H9 (cell line): ENCODE data around the gene GORASP1. TPM values are rescaled to one million over a fixed set of nuclear protein-coding genes. Genes with fewer than 3 reads are reported as not detected.

Source experiments
- DNase-seq: peaks from one replicate; pipeline ENCODE4 v3.0.0-alpha.2; 2017
- H2AFZ ChIP-seq: one replicate; pipeline ENCODE4 v1.6.1; 2013; ENCODE audit warnings: mild to moderate bottlenecking, low read length, control low read depth, moderate library complexity
- H2AK5ac ChIP-seq: 2 replicates; pipeline ENCODE4 v1.6.1; 2013; ENCODE audit warnings: low read length, control low read depth, mixed read lengths; ENCODE audit not compliant: insufficient read length
- H2BK120ac ChIP-seq: one replicate; pipeline ENCODE4 v1.6.1; 2013; ENCODE audit warnings: low read depth, mild to moderate bottlenecking, low read length, control low read depth, inconsistent platforms; ENCODE audit not compliant: poor library complexity, severe bottlenecking
- H2BK12ac ChIP-seq: 2 replicates; pipeline ENCODE4 v1.6.1; 2013; ENCODE audit warnings: low read length, control low read depth, mixed read lengths, low read depth; ENCODE audit not compliant: insufficient read length
- H2BK15ac ChIP-seq: 2 replicates; pipeline ENCODE4 v1.6.1; 2013; ENCODE audit warnings: low read depth, low read length, control low read depth
- H2BK20ac ChIP-seq: one replicate; pipeline ENCODE4 v1.6.1; 2013; ENCODE audit warnings: low read depth, mild to moderate bottlenecking, low read length, control low read depth, inconsistent platforms; ENCODE audit not compliant: poor library complexity, severe bottlenecking
- H2BK5ac ChIP-seq: 2 replicates; pipeline ENCODE4 v1.6.1; 2013; ENCODE audit warnings: low read length, control low read depth, mixed read lengths; ENCODE audit not compliant: insufficient read length
- H3K14ac ChIP-seq: 2 replicates; pipeline ENCODE4 v1.6.1; 2013; ENCODE audit warnings: low read length, control low read depth; ENCODE audit not compliant: insufficient read depth
- H3K18ac ChIP-seq: 2 replicates; pipeline ENCODE4 v1.6.1; 2013; ENCODE audit warnings: low read depth, mild to moderate bottlenecking, mixed read lengths, low read length, control low read depth; ENCODE audit not compliant: insufficient read length
- H3K23ac ChIP-seq: 2 replicates; pipeline ENCODE4 v1.6.1; 2013; ENCODE audit warnings: low read length, control low read depth, mixed read lengths, low read depth; ENCODE audit not compliant: insufficient read length
- H3K23me2 ChIP-seq: 2 replicates; pipeline ENCODE4 v1.6.1; 2013; ENCODE audit warnings: low read depth, mild to moderate bottlenecking, mixed read lengths, low read length, control low read depth; ENCODE audit not compliant: insufficient read length, poor library complexity, severe bottlenecking
- H3K27ac ChIP-seq: 2 replicates; pipeline ENCODE4 v1.5.1; 2013; ENCODE audit warnings: low read length, control low read depth, mixed read lengths, low read depth; ENCODE audit not compliant: insufficient read length
- H3K27me3 ChIP-seq: 2 replicates; pipeline ENCODE4 v1.6.1; 2013; ENCODE audit warnings: low read length, control low read depth, inconsistent platforms; ENCODE audit not compliant: insufficient read depth
- H3K4ac ChIP-seq: 2 replicates; pipeline ENCODE4 v1.6.1; 2013; ENCODE audit warnings: low read depth, mild to moderate bottlenecking, control low read depth, inconsistent platforms, low read length, moderate library complexity
- H3K4me1 ChIP-seq: 2 replicates; pipeline ENCODE4 v1.6.1; 2013; ENCODE audit warnings: low read length, control low read depth, inconsistent platforms; ENCODE audit not compliant: insufficient read depth
- H3K4me2 ChIP-seq: 2 replicates; pipeline ENCODE4 v1.6.1; 2013; ENCODE audit warnings: low read length, control low read depth, mixed read lengths; ENCODE audit not compliant: insufficient read length, insufficient read depth
- H3K56ac ChIP-seq: 2 replicates; pipeline ENCODE4 v1.6.1; 2013; ENCODE audit warnings: low read depth, mild to moderate bottlenecking, mixed read lengths, low read length, control low read depth; ENCODE audit not compliant: insufficient read length
- H3K79me1 ChIP-seq: 2 replicates; pipeline ENCODE4 v1.6.1; 2013; ENCODE audit warnings: low read depth, mild to moderate bottlenecking, moderate library complexity, low read length, control low read depth, inconsistent platforms; ENCODE audit not compliant: insufficient read depth, poor library complexity, severe bottlenecking
- H3K79me2 ChIP-seq: 2 replicates; pipeline ENCODE4 v1.6.1; 2013; ENCODE audit warnings: low read length, control low read depth, inconsistent platforms; ENCODE audit not compliant: insufficient read depth
- H3K9ac ChIP-seq: 2 replicates; pipeline ENCODE4 v1.6.1; 2013; ENCODE audit warnings: low read length, control low read depth, mixed read lengths; ENCODE audit not compliant: insufficient read length; ENCODE audit errors: extremely low read depth
- H3K9me3 ChIP-seq: one replicate; pipeline ENCODE4 v1.6.1; 2013; ENCODE audit warnings: low read depth, low read length, inconsistent platforms; ENCODE audit not compliant: control insufficient read depth
- H3T11ph ChIP-seq: one replicate; pipeline ENCODE4 v1.6.1; 2013; ENCODE audit warnings: mild to moderate bottlenecking, low read length, control low read depth, inconsistent platforms
- H4K20me1 ChIP-seq: one replicate; pipeline ENCODE4 v1.6.1; 2013; ENCODE audit not compliant: control insufficient read depth, insufficient read length, insufficient read depth
- H4K5ac ChIP-seq: 2 replicates; pipeline ENCODE4 v1.6.1; 2013; ENCODE audit warnings: low read depth, mild to moderate bottlenecking, mixed read lengths, low read length, control low read depth; ENCODE audit not compliant: insufficient read length
- H4K8ac ChIP-seq: replicated peaks from 2 replicates; pipeline ENCODE4 v1.6.1; 2013; ENCODE audit warnings: low read length, control low read depth, mixed read lengths, low read depth; ENCODE audit not compliant: insufficient read length
- H4K91ac ChIP-seq: 2 replicates; pipeline ENCODE4 v1.6.1; 2013; ENCODE audit warnings: low read depth, mild to moderate bottlenecking, moderate library complexity, mixed read lengths, low read length, control low read depth; ENCODE audit not compliant: insufficient read length
- H3K27ac Mint-ChIP-seq, 3 experiments: 2 replicates in 2 of 3; 3 replicates in 1 of 3; pipeline ENCODE4 v1.8.0; 2020 to 2021; ENCODE audit warnings: mixed read lengths in 3 of 3, mild to moderate bottlenecking in 1 of 3, moderate library complexity in 1 of 3
- H3K27me3 Mint-ChIP-seq: 2 replicates; pipeline ENCODE4 v1.8.0; 2021; ENCODE audit warnings: low read depth, mild to moderate bottlenecking, moderate library complexity, mixed read lengths
- H3K36me3 Mint-ChIP-seq, 3 experiments: 2 replicates in 2 of 3; 3 replicates in 1 of 3; pipeline ENCODE4 v1.8.0; 2020 to 2021; ENCODE audit warnings: low read depth in 3 of 3, mixed read lengths in 3 of 3; ENCODE audit not compliant: insufficient read depth in 1 of 3
- H3K4me1 Mint-ChIP-seq, 2 experiments: 2 replicates each; pipeline ENCODE4 v1.8.0; 2020; ENCODE audit warnings: mixed read lengths in 2 of 2
- H3K4me3 Mint-ChIP-seq, 2 experiments: 2 replicates in 1 of 2; 3 replicates in 1 of 2; pipeline ENCODE4 v1.8.0; 2020 to 2021; ENCODE audit warnings: mild to moderate bottlenecking in 2 of 2, mixed read lengths in 2 of 2, moderate library complexity in 1 of 2
- H3K9me3 Mint-ChIP-seq, 2 experiments: 2 replicates in 1 of 2; 3 replicates in 1 of 2; pipeline ENCODE4 v1.8.0; 2020; ENCODE audit warnings: mild to moderate bottlenecking in 2 of 2, mixed read lengths in 2 of 2, moderate library complexity in 1 of 2
- WGBS: extraction: QIAGEN DNeasy Blood & Tissue Kit; methylation state at CpG from one replicate; pipeline ENCODE4 v1.1.7; 2013; ENCODE audit warnings: missing lambda C conversion rate, low lambda C conversion rate, mixed read lengths; ENCODE audit not compliant: insufficient read length; ENCODE audit errors: extremely low coverage; 5-methylcytosine and 5-hydroxymethylcytosine counted together
- total RNA-seq: library from RNA; stranded (reverse); gene quantifications from 2 replicates; pipeline ENCODE4 v1.2.1, GENCODE V29; 2021
- TF ChIP-seq, protein P1 (sequence below): fragments of 200-600 bp; sonication (generic); conservative IDR thresholded peaks from 3 replicates; pipeline ENCODE4 v1.8.0; 2021; ENCODE audit warnings: antibody characterized with exemption, mild to moderate bottlenecking

Gene GORASP1
- total RNA-seq, 1 experiment from 2014 or later: 37.4 TPM

DNA sequence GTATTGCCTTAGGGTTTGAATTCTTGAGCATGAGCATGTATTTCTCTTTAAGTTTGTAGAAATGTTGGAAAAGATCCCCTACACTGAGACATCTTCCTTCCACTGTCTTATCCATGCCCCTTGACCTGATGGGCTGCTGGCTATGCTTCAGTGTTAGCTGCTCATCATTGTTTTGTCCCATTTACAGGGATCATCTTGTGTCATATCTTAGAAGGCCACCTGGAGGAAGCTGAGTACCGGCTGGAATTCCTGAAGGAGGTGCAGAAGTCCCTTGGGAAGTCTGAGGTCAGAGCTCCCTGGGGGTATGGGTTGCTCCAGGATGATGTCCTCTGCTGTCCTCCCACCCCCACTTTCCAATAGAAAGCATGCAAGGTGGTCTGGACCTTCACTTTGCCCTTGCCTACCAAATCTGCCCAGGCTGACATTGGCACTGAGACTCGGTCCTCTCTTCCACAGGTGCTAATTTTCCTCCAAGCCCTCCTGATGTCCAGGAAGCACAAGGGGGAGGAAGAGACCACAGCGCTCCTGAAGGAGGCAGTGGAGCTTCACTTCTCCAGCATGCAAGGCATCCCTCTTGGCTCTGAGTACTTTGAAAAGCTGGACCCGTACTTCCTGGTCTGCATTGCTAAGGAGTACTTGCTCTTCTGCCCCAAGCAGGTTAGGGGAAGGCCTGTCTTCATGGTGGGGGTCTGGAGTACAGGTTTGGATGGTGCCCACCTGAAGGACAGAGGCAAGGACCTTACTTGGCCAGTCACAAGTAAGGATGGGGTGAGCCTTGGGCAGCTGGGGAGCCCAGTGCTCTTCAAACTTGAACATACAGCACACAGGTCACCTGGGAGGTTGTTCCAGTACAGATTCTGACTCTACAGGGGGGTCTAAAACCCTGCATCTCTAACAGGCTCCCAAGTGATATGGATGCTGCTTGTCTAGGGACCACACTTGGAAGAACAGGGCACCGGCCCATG, 17.7 kb upstream of the GORASP1 start:
- no peaks in the 10 kb centered on the region for H3K23me2 ChIP-seq
- Mint-ChIP-seq H3K36me3 (no peaks in the 10 kb centered on the region), H3K27me3 (peaks cover 1% of the 10 kb centered on the region; the same call in 1 of the 2 replicates), H3K27ac (no peak overlapping the region), H3K4me1 (peaks cover 10% of the 10 kb centered on the region in 2 experiments), H3K4me3 (no peak overlapping the region), H3K9me3 (no peaks in the 10 kb centered on the region)
- no peak overlapping the region for H2BK15ac ChIP-seq
- no peak overlapping the region for H3K4ac ChIP-seq
- no peak overlapping the region for H4K5ac ChIP-seq
- no peak overlapping the region for H4K8ac ChIP-seq
- no peaks in the 10 kb centered on the region for H3K79me1 ChIP-seq
- H3K56ac ChIP-seq: no peak overlapping the region
- no peaks in the 10 kb centered on the region for H3K79me2 ChIP-seq
- no peak overlapping the region for H2BK12ac ChIP-seq
- H3K27me3 ChIP-seq: no peaks in the 10 kb centered on the region
- H3K9me3 ChIP-seq: no peaks in the 10 kb centered on the region
- H2AK5ac ChIP-seq: no peak overlapping the region
- H3K23ac ChIP-seq: no peak overlapping the region
- WGBS: no CpG with 5 or more reads among the region's 5 CpGs
- H3K27ac ChIP-seq: no peak overlapping the region
- TF ChIP-seq, protein P1, sequence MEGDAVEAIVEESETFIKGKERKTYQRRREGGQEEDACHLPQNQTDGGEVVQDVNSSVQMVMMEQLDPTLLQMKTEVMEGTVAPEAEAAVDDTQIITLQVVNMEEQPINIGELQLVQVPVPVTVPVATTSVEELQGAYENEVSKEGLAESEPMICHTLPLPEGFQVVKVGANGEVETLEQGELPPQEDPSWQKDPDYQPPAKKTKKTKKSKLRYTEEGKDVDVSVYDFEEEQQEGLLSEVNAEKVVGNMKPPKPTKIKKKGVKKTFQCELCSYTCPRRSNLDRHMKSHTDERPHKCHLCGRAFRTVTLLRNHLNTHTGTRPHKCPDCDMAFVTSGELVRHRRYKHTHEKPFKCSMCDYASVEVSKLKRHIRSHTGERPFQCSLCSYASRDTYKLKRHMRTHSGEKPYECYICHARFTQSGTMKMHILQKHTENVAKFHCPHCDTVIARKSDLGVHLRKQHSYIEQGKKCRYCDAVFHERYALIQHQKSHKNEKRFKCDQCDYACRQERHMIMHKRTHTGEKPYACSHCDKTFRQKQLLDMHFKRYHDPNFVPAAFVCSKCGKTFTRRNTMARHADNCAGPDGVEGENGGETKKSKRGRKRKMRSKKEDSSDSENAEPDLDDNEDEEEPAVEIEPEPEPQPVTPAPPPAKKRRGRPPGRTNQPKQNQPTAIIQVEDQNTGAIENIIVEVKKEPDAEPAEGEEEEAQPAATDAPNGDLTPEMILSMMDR: peak; percentile 56
- no peak overlapping the region for H3T11ph ChIP-seq
- H4K20me1 ChIP-seq: peaks cover 4% of the 10 kb centered on the region
- DNase-seq: peak; percentile 61
- no peaks in the 10 kb centered on the region; the same call in 1 of the 2 replicates for H3K4me1 ChIP-seq
- no peak overlapping the region for H3K14ac ChIP-seq
- no peak overlapping the region for H2BK5ac ChIP-seq
- H3K9ac ChIP-seq: no peak overlapping the region
- H4K91ac ChIP-seq: no peak overlapping the region
- H2BK120ac ChIP-seq: no peak overlapping the region
- H3K4me2 ChIP-seq: no peak overlapping the region
- no peak overlapping the region for H2AFZ ChIP-seq
- no peak overlapping the region for H2BK20ac ChIP-seq
- no peak overlapping the region for H3K18ac ChIP-seq
